HepG2 (cell line): ENCODE data around the gene WDR87. TPM values are rescaled to one million over a fixed set of nuclear protein-coding genes. Genes with fewer than 3 reads are reported as not detected.
A peak's percentile ranks its signal among the peaks of the same experiment; 100 is the strongest.

Source experiments
- ADNP ChIP-seq: sonication (generic); formaldehyde crosslinking; IDR thresholded peaks from 2 replicates; pipeline ENCODE4 v1.4.0; 2020; ENCODE audit warnings: missing genetic modification reagents
- AHR ChIP-seq: IDR thresholded peaks from 2 replicates; pipeline ENCODE4 v1.6.1; 2018; ENCODE audit warnings: missing genetic modification reagents, missing compliant biosample characterization
- ASH2L ChIP-seq: fragments of 300-600, 200-600 bp; sonication (generic); IDR thresholded peaks from 2 replicates; pipeline ENCODE4 v1.7.0; 2017; ENCODE audit warnings: low read depth, mild to moderate bottlenecking, moderate library complexity, mixed read lengths, low read length; ENCODE audit not compliant: insufficient read length
- CCDC6 ChIP-seq: sonication (generic); formaldehyde crosslinking; IDR thresholded peaks from 2 replicates; pipeline ENCODE4 v1.8.1; 2022; ENCODE audit warnings: mild to moderate bottlenecking, missing genetic modification reagents, moderate library complexity
- CEBPB ChIP-seq: IDR thresholded peaks from 2 replicates; pipeline ENCODE4 v1.6.1; 2011; ENCODE audit warnings: low read depth, low read length, improper control_type of control experiment, borderline replicate concordance
- ELF4 ChIP-seq: sonication (generic); formaldehyde crosslinking; IDR thresholded peaks from 2 replicates; pipeline ENCODE4 v1.5.0; 2020; ENCODE audit warnings: missing genetic modification reagents, mild to moderate bottlenecking, moderate library complexity, borderline replicate concordance
- FOXA3 ChIP-seq: IDR thresholded peaks from 2 replicates; pipeline ENCODE4 v1.6.1; 2016; ENCODE audit warnings: missing genetic modification reagents, missing compliant biosample characterization
- FOXJ3 ChIP-seq: sonication (generic); formaldehyde crosslinking; IDR thresholded peaks from 2 replicates; pipeline ENCODE4 v1.4.0; 2020; ENCODE audit warnings: missing genetic modification reagents, mild to moderate bottlenecking, borderline replicate concordance
- GABPA ChIP-seq, 2 experiments: IDR thresholded peaks; 2 replicates each; pipeline ENCODE4 v1.6.1; 2011 to 2016; ENCODE audit warnings: low read depth in 2 of 2, low read length in 1 of 2, missing biosample characterization in 1 of 2, missing genetic modification characterization in 1 of 2
- HCFC1 ChIP-seq: fragments of 150-350 bp; IDR thresholded peaks from 2 replicates; pipeline ENCODE4 v1.6.1; 2014; ENCODE audit warnings: low read depth, low read length
- IRX3 ChIP-seq: sonication (generic); formaldehyde crosslinking; IDR thresholded peaks from 2 replicates; pipeline ENCODE4 v1.8.1; 2023; ENCODE audit warnings: mild to moderate bottlenecking, low read depth, missing genetic modification reagents, borderline replicate concordance
- JARID2 ChIP-seq: sonication (generic); formaldehyde crosslinking; IDR thresholded peaks from 2 replicates; pipeline ENCODE4 v1.8.1; 2023; ENCODE audit warnings: missing genetic modification reagents, inconsistent platforms; ENCODE audit not compliant: insufficient replicate concordance
- KDM4B ChIP-seq: sonication (generic); formaldehyde crosslinking; IDR thresholded peaks from 2 replicates; pipeline ENCODE4 v1.4.0; 2020; ENCODE audit warnings: missing genetic modification reagents
- MIER3 ChIP-seq: IDR thresholded peaks from 2 replicates; pipeline ENCODE4 v1.6.1; 2016; ENCODE audit warnings: missing compliant biosample characterization, borderline replicate concordance
- MIXL1 ChIP-seq: IDR thresholded peaks from 2 replicates; pipeline ENCODE4 v1.6.1; 2016
- RFXANK ChIP-seq: IDR thresholded peaks from 2 replicates; pipeline ENCODE4 v1.6.1; 2016
- SMC3 ChIP-seq: IDR thresholded peaks from 2 replicates; pipeline ENCODE4 v1.6.1; 2011; ENCODE audit warnings: low read length, improper control_type of control experiment
- SP140L ChIP-seq: sonication (generic); formaldehyde crosslinking; IDR thresholded peaks from 2 replicates; pipeline ENCODE4 v1.4.0; 2020; ENCODE audit warnings: missing genetic modification reagents, borderline replicate concordance
- TBX2 ChIP-seq: sonication (generic); formaldehyde crosslinking; IDR thresholded peaks from 2 replicates; pipeline ENCODE4 v1.5.0; 2020; ENCODE audit warnings: missing genetic modification reagents, mild to moderate bottlenecking, borderline replicate concordance
- XRCC5 ChIP-seq: fragments of 200-400 bp; formaldehyde crosslinking; optimal IDR thresholded peaks from 2 replicates; pipeline ENCODE3; 2017; ENCODE audit warnings: mild to moderate bottlenecking, low read length
- ZBTB7A ChIP-seq: sonication (generic); formaldehyde crosslinking; IDR thresholded peaks from 2 replicates; pipeline ENCODE4 v1.8.0; 2022; ENCODE audit warnings: mild to moderate bottlenecking, missing genetic modification reagents
- ZNF24 ChIP-seq: fragments of 450-650 bp; IDR thresholded peaks from 2 replicates; pipeline ENCODE4 v1.6.1; 2017; ENCODE audit warnings: antibody characterized with exemption, mild to moderate bottlenecking
- ZNF367 ChIP-seq: sonication (generic); formaldehyde crosslinking; IDR thresholded peaks from 2 replicates; pipeline ENCODE4 v1.4.0; 2020; ENCODE audit warnings: missing genetic modification reagents, borderline replicate concordance
- ZNF7 ChIP-seq: IDR thresholded peaks from 2 replicates; pipeline ENCODE4 v1.6.1; 2016; ENCODE audit warnings: missing biosample characterization, missing genetic modification reagents
- ZNF780A ChIP-seq: sonication (generic); formaldehyde crosslinking; IDR thresholded peaks from 2 replicates; pipeline ENCODE4 v1.8.0; 2022; ENCODE audit warnings: mild to moderate bottlenecking, missing genetic modification reagents, moderate library complexity
- polyA plus RNA-seq, 8 experiments: library from polyadenylated mRNA; depleted of rRNA in 3 of 8; stranded (reverse) in 7 of 8; unstranded in 1 of 8; fragments of >200 nt; fragmentation: Illumina TruSeq in 4 of 8; extraction: Trizol in 4 of 8; gene quantifications; 2 replicates each; pipeline versions ENCODE4 v1.2.1 to v1.2.3, GENCODE V29; 2011 to 2016; ENCODE audit warnings: low read depth in 4 of 8, missing spikeins in 1 of 8, mixed read lengths in 1 of 8; ENCODE audit not compliant: insufficient read depth in 1 of 8
- total RNA-seq, 5 experiments: library from RNA; depleted of rRNA; stranded (reverse); fragments of >200 nt; fragmentation: Illumina TruSeq; extraction: Trizol; gene quantifications; 2 replicates each; pipeline ENCODE4 v1.2.3, GENCODE V29; 2016; ENCODE audit warnings: low read depth in 1 of 5
- TF ChIP-seq, protein P1 (sequence below): sonication (generic); formaldehyde crosslinking; IDR thresholded peaks from 2 replicates; pipeline ENCODE4 v1.9.0; 2021; ENCODE audit warnings: missing genetic modification reagents, mild to moderate bottlenecking, borderline replicate concordance
- TF ChIP-seq, protein P2 (sequence below): sonication (generic); formaldehyde crosslinking; IDR thresholded peaks from 2 replicates; pipeline ENCODE4 v1.4.0; 2020; ENCODE audit warnings: missing genetic modification reagents, borderline replicate concordance
- TF ChIP-seq, protein P3 (sequence below), 2 experiments: sonication (generic) in 1 of 2; formaldehyde crosslinking in 1 of 2; IDR thresholded peaks; 2 replicates each; pipeline versions ENCODE4 v1.4.0 to v1.6.1; 2018 to 2020; ENCODE audit warnings: missing genetic modification reagents in 2 of 2, borderline replicate concordance in 1 of 2, low read depth in 1 of 2, mild to moderate bottlenecking in 1 of 2, missing biosample characterization in 1 of 2

WDR87 gene
- total and polyA plus RNA-seq, 2 of the 13 experiments (the other 11 are each of a cell fraction or from before 2014, with no cell fraction given): not detected

DNA sequence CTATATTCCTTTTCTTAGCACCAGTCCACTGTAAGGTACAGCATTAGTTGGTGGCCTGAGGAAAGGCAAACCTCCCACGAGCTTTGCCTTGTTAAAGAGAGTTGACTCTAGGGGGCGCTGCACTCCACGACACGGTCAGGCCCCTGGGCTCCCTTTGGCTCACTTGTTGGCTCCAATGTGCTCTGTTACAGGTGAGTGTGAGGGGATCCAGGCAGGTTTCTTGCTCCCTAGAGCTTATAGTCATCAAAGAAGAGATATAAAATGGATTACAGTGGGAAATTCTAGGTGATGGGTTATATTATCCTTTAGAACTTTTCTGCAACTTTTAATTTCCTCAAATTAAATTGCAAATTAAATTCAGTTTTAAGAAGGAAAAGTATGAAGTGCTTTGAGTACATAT is 3.7 kb downstream of the WDR87 start (continued):
- TF ChIP-seq MIER3 (CRISPR knock-in tag) (0 out of 2 replicates have a peak, but pooled peaks have one; percentile 28), ZNF367 (no peak), JARID2 (CRISPR knock-in tag) (no peak), SP140L (no peak), SMC3 (peak; percentile 87), RFXANK (CRISPR knock-in tag) (no peak), XRCC5 (peak; percentile 63), TBX2 (CRISPR knock-in tag) (no peak), HCFC1 (no peak), ELF4 (CRISPR knock-in tag) (no peak), ZBTB7A (CRISPR knock-in tag) (no peak), ZNF7 (no peak), KDM4B (CRISPR knock-in tag) (no peak), CEBPB (no peak), FOXA3 (CRISPR knock-in tag) (no peak), ZNF24 (no peak), MIXL1 (CRISPR knock-in tag) (0 out of 2 replicates have a peak, but pooled peaks have one; percentile 30), GABPA (IDR thresholded peaks at IDR 0.05; ENCODE audit: low read depth, low read length) (no peak), GABPA (CRISPR knock-in tag; IDR thresholded peaks at IDR 0.05; ENCODE audit: low read depth) (no peak), ADNP (CRISPR knock-in tag) (no peak), FOXJ3 (CRISPR knock-in tag) (no peak), CCDC6 (CRISPR knock-in tag) (no peak), ASH2L (no peak), AHR (CRISPR knock-in tag) (no peak), IRX3 (CRISPR knock-in tag) (no peak), ZNF780A (CRISPR knock-in tag) (no peak)
- TF ChIP-seq, protein P1, sequence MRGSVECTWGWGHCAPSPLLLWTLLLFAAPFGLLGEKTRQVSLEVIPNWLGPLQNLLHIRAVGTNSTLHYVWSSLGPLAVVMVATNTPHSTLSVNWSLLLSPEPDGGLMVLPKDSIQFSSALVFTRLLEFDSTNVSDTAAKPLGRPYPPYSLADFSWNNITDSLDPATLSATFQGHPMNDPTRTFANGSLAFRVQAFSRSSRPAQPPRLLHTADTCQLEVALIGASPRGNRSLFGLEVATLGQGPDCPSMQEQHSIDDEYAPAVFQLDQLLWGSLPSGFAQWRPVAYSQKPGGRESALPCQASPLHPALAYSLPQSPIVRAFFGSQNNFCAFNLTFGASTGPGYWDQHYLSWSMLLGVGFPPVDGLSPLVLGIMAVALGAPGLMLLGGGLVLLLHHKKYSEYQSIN (CRISPR knock-in tag): no peak
- TF ChIP-seq, protein P2, sequence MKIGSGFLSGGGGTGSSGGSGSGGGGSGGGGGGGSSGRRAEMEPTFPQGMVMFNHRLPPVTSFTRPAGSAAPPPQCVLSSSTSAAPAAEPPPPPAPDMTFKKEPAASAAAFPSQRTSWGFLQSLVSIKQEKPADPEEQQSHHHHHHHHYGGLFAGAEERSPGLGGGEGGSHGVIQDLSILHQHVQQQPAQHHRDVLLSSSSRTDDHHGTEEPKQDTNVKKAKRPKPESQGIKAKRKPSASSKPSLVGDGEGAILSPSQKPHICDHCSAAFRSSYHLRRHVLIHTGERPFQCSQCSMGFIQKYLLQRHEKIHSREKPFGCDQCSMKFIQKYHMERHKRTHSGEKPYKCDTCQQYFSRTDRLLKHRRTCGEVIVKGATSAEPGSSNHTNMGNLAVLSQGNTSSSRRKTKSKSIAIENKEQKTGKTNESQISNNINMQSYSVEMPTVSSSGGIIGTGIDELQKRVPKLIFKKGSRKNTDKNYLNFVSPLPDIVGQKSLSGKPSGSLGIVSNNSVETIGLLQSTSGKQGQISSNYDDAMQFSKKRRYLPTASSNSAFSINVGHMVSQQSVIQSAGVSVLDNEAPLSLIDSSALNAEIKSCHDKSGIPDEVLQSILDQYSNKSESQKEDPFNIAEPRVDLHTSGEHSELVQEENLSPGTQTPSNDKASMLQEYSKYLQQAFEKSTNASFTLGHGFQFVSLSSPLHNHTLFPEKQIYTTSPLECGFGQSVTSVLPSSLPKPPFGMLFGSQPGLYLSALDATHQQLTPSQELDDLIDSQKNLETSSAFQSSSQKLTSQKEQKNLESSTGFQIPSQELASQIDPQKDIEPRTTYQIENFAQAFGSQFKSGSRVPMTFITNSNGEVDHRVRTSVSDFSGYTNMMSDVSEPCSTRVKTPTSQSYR (CRISPR knock-in tag): no peak
- TF ChIP-seq, protein P3, sequence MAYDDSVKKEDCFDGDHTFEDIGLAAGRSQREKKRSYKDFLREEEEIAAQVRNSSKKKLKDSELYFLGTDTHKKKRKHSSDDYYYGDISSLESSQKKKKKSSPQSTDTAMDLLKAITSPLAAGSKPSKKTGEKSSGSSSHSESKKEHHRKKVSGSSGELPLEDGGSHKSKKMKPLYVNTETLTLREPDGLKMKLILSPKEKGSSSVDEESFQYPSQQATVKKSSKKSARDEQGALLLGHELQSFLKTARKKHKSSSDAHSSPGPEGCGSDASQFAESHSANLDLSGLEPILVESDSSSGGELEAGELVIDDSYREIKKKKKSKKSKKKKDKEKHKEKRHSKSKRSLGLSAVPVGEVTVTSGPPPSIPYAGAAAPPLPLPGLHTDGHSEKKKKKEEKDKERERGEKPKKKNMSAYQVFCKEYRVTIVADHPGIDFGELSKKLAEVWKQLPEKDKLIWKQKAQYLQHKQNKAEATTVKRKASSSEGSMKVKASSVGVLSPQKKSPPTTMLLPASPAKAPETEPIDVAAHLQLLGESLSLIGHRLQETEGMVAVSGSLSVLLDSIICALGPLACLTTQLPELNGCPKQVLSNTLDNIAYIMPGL (CRISPR knock-in tag; IDR thresholded peaks at IDR 0.05; ENCODE audit: borderline replicate concordance in 1 of 2, low read depth in 1 of 2): peak in 1 of 2 experiments; percentile 55; a peak in 2 of 4 replicates
